NCI-H524 treated with DMSO at 0.1 percent for 48 hours (cell line): ENCODE results near the gene ESF1.

Source experiments
- DNase-seq: peaks from one replicate; lab custom pipeline; 2025; lab: John Stamatoyannopoulos, UW

Gene ESF1

GRCh38 chr20:13736436-13737191, 48.1 kb downstream of the ESF1 start:
- no peak for DNase-seq

DNA sequence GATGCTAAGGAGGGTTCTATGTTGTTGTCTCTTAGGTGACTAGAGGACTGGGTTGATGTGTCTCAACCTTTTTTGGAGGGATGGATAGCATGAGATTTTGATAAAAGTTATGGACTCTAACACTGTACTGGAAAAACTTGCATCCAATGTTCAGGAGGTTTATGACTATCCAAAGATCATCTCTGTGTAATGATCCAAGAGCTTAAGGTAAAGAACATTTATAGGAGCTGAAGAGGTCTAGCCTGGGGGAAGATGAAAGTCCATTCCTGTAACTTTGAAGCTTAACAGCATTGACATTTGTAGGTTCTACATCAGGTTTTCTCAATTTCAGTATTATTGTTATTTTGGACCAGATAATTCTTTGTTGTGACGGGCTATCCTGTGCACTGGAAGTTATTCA, 48.9 kb downstream of the ESF1 start:
- no peak for DNase-seq

DNA sequence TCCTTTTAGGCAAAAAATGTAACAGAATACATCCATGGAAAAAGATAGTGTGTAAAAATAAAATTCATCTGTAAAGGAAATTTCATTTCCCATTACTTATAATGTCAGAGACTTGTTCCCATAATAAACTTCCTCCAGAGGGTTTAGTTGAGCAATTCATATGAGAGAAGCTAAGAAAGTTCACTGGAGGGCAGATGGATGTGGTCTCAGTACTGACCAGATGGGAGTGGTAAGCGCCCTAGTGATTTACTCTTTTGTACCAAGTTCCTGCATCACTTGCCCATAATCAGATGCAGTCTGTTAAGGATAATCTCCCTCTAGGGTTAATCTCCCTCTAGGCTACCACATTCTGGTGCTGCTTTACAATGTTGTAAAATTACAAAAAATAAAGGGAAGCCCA, 61.7 kb downstream of the ESF1 start:
- DNase-seq = peak; percentile 57

GRCh38 chr20:13718171-13718570, 66.5 kb downstream of the ESF1 start:
- DNase-seq = no peak

DNA sequence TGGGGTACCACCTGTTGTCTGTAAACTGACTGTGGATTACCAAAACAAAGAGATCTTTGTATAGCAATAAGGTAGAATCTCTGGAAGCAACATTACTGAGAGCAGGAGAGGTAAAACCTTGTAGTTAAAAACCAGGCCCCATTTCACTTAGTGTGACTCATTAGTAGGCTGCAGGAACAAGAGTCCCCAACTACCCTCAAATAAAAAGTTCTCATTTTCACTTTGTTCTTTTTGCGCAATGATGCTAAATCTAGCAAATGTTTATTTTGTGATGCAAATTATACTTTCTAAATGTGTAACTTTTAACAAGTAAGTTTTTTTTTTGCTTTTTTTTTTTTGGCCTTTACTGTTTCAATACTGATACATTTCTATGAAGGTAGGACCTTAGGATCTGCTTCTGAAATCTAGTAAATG, 67.1 kb downstream of the ESF1 start:
- DNase-seq = no peak

GRCh38 chr20:13715171-13715570, 69.5 kb downstream of the ESF1 start:
- DNase-seq = no peak

GRCh38 chr20:13708234-13708633, 76.5 kb downstream of the ESF1 start:
- DNase-seq = no peak

DNA sequence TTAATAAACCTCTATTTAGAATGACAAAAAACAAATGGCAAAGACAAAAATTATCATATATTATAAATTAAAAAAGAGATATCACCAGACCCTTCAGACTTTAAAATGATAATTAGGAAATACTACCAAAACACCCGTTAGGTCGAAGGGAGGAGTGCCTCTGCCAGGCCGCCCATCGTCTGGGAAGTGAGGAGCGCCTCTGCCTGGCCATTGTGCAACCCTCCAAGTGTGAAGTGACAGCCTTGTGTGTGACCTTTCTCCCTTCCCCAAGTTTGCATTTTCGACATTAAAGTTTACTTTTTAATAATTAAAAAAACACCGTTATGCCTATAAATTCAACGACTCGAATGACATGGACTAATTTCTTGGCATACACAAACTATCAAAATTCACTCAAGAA, 81.5 kb downstream of the ESF1 start:
- no peak for DNase-seq

- DNase-seq = no peak
These were observed 83.2 kb downstream of the ESF1 start for GRCh38 chr20:13701486-13701885.

DNA sequence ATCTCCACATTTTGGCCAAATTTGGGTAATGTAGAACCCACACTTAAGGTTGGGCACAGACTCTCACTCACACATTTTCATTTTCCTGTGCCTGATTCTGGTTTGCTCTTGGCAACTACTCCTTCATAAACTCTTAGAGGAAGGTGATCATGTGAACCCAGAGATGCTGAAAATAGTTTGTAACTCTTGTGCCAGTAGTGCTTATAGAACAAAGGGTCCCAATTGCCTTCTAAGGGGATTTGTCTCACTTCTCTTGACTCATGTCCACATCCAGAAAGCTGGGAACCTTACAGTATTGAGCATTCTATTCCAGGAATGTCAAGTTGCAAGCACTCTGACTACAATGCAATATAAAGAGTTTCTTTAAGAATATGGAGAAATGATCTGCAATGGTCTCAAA, 84.0 kb downstream of the ESF1 start:
- no peak for DNase-seq

DNA sequence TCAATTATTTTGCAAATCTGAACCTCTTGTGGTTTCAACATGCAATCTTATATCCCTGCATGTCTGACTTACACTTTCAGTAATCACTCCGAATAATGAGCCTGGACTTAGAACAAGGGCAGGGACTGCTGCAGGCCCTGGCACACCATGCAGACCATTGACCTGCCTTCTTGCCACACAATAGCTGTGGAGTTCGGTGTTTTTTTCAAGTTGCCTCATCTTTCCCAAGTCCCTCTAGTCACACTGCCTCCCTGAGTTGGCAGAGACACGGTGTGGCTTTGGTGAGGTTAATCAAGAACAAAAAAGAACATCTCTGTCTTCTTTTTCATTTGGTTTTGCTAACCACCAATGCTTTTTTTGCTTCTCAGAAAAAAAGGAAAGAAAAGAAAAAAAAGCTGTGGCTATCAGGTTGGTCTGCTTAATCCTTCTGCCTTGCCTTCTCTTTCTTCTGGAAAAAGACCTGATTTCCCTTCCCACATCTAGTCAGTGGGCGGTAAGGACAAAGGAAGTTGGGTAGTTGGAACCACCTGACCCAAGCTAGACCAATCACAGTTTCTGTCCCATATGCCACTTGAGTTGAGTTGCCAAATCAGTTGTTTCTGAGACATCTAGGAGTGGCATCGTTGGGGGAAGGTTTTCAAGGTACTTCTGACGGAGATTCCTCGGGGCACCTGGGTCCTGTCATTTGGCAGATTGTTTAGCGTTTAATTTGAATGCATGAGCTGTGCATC, 90.1 kb downstream of the ESF1 start:
- DNase-seq = no peak

GRCh38 chr20:13692802-13693736, 91.7 kb downstream of the ESF1 start:
- DNase-seq = no peak

- no peak for DNase-seq
These were observed 93.8 kb downstream of the ESF1 start for GRCh38 chr20:13690943-13691342.

DNA sequence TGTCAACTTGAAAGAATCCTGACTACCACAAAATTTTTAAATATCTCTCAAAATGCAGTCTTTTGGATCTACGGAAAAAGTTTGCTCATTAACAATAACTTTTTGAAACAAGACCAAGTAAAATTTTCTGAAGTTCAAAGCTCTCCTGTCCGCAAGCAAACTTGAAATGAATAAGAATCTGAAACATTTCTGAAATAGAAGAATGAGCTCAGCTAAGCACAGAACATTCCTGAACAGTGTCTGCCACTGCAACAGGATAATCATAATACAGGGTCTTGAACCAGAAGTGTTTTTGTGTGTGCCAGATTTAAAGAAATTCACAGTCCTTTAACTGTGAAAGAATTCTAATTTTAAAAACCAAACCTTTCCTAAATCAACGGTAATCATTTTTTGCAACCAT, 96.9 kb downstream of the ESF1 start:
- no peak for DNase-seq

- DNase-seq = no peak
These were observed 99.1 kb downstream of the ESF1 start for GRCh38 chr20:13685623-13686022.

DNA sequence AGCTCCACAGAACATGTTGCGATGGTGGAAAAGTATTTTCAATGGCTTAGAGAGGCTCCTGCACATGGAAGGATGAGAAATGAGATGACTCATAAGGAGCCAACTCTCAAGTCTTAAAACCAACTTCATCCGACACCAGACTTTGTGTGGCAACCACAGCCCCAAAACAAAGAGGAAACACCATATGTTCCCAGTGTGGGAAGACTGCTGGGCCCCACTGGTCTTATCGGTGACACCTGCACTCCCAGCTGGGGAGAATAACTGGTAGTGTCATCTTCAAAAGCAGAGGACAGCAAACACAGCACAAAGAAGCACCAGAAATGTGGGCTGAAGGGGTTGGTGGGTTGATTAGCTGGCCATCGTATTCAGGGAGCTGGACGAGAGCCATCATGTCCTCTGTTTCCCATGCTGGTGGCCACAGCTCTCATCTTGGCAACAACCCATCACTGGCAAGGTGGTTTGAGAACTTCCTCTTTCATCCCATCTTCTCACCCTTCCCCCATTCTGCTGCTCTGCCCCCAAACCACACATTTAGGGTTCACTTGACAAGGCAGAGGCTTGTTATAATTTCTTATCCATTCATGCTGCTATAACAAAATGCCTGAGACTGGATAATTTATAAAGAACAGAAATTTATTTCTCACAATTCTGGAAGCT, 100.0 kb downstream of the ESF1 start:
- DNase-seq = no peak

DNA sequence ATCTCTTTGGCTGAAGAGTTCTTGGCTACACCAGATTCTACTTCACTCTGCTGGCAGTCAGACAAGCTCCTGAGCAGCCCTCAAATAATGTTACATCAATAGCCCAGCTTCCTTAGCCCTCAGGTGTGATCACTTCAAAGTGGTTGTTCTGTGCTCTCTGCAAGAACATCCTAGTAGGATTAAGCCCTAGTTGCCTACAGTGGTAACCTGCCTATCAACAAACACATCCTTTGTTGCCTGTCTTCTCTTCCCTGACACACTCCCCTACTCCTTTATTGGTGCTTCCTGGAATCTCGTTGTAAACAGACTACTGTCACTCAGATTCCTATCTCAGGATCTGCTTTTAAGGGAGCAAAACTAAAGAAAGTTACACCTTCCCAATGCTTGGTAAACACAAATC, 100.9 kb downstream of the ESF1 start:
- no peak for DNase-seq

DNA sequence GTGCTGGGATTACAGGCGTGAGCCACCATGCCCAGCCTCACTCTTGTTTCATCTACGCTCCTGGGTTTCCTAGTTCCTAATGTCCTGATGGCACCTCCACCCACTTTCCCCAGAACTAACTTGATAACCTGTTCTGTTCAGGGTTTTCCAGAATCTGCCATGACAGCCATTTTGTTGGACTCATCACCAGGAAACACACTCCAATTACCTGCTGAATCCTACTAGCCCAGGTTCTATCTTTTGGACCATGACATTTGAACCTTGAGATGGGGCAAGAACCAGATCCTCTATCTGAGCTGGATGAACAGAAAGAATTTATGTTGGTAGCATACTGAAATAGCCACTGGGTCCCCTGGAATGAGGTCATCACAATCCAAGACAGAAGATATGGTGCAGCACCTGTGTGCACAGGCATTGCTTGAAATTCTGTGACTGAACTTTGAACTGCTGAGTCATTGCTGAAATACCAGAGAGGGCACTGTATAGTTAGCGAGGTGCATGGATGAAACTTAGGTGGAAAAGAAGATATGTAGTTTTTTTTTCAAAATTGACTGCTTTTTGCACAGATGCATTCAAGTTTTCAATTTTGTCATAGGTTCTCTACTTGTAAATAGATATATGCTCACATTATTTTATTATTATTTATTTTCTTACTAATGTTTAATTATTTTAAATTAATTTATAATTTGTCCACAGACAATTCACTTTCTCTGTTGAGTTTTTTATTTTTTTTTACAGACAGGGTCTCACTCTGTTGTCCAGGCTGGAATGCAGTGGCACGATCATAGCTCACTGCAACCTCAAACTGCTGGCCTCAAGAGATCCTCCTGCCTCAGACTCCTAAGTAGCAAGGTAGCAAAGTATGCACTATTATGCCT, 103.2 kb downstream of the ESF1 start:
- no peak for DNase-seq

DNA sequence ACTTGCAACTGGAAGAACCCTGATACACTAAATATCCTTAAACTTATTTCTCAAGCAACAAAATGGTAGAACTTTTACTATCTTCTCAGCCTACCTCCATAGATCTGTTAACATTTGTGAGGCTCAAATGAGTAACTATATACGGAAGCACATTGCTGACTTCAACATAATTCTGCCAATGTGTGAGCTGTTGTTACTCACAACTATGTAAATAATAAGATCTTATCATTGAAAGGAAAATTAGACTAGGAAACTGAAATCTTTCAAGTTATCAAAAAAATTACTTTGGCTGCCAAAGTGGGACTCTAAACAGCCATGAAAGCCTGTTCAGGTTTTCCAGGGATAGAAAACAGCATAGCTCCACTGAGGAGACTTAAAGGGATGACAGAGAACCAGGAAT, 105.8 kb downstream of the ESF1 start:
- no peak for DNase-seq

DNA sequence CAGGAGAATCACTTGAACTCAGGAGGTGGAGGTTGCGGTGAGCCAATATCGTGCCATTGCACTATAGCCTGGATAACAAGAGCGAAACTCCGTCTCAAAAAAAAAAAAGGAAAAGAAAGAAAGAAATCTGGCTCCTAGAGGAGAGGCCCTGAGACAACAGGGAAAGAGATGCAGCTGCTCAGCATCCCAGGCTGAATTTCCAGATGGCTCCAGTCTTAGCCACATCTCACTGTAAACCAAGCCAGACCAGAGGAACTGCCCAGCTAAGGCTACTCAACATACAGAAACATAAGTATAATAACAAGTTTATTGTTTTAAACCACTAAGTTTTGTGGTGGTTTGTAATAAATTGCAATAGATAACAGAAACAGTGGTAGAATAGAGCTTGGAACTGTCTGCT, 107.5 kb downstream of the ESF1 start:
- no peak for DNase-seq

DNA sequence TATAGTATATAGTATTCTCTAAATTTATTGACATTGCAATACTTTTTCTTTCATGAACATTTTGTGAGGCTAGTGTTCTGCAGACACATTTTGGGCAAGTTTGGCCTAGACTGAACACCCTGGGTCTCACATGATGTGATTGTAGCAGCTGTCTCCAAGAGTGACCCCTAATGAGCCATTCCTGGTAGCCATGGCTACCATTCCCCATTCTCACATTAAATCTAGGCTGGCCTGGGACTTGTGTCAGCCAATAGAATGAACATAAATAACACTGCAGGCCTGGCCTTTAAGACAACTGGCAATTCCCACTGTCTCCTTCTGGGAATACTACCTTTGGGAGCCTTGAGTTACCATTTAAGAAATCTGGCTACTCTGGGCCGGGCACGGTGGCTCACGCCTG, 108.0 kb downstream of the ESF1 start:
- no peak for DNase-seq
